ENCODE results near the gene RBM4B.

Gene RBM4B

DNA sequence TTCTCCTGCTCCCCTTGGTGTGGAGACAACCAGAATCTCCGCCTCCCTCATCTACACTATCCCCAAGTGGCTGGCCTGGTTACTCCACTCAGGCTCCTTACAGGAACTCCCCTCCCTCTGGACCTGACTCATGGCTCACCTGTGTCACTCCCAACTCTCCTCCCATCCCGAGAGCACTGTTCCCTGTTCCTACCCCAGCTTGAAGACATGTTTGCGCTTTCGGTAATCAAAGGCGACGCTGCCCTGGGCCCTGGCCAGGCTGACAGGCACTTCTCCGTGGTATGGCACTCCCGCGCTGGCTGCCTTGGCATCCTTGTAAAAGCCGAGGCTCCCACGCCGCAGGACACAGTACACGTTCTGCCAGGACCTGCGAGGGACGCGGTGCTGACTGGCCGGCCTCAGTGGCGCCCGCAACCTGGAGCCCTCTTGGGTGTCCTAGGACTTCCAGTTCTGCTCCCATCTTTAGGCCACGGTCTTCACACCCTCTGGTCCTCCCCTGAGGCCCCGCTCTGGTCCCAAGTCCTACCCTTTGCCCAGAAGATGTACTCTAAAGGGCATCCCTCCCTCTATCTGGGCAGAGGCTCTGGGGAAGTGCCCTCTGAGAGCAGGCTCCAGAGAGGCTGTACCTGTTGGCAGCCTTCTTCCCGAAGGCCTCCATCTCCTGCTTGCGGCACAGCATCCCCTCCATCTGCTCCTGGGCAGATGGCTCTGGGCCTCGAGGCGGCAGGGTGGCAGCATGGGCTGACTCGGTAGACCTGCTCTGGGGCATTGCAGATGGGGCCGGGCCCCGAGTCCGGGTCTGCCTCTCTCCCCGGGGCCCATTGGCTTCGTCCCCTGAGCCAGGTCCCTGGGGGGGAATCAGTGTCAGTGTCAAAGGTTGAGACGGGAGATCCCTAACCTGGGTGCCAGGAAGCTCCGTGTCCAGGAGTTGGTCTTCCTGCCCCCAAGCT, 9.4 kb upstream of the RBM4B start:
- DNase-seq, result no peak

- no peak for DNase-seq
These were observed 8.6 kb upstream of the RBM4B start for GRCh38 chr11:66686100-66686785.

- DNase-seq, result no peak
These were observed 7.8 kb upstream of the RBM4B start for GRCh38 chr11:66685276-66686099.

DNA sequence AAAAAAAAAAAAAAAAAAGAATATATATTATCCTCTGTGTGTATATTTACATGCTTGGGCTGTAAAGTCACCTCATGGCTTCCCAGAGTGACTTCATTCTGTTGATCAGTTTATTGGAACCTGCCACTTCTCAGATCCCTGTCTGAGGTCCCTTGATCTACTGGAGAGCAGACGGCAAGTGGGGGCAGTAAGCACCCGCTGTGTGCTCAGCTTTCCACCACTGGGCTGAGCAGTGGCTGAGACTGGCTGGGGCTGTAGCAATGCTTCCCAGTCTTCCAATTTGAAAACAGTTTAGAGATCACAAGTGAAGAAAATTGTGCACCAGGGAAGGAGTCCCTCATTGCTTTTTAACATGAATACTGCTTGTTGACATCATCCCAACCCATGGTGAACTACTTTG, 6.9 kb upstream of the RBM4B start:
- DNase-seq, result no peak

- no peak for DNase-seq
These were observed 6.2 kb upstream of the RBM4B start for GRCh38 chr11:66683877-66684276.

DNA sequence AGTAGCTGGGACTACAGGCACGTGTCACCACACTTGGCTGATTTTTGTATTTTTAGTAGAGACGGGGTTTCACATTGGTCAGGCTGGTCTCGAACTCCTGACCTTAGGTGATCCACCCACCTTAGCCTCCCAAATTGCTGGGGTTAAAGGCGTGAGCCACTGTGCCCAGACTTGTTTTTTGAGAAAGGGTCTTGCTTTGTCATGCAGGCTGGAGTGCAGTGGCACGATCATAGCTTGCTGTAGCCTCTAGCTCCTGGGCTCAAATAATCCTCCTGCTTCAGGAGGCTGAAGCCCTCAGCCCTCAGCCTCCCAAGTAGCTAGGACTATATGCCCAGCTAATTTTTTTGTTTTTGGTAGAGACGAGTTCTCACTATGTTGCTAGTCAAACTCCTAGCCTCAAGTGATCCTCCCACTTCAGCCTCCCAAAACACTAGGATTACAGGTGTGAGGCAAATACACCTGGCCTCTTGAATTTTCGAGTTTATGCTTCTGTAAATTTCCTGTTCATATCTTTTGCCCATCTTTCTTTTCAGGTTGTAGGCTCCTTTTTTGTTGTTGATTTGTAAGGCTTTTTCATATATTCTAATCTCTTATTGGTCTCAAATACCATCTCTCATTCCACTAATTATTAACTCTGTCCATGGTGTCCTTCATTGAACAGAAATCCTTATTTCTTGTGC, 3.4 kb upstream of the RBM4B start:
- DNase-seq, result no peak

DNA sequence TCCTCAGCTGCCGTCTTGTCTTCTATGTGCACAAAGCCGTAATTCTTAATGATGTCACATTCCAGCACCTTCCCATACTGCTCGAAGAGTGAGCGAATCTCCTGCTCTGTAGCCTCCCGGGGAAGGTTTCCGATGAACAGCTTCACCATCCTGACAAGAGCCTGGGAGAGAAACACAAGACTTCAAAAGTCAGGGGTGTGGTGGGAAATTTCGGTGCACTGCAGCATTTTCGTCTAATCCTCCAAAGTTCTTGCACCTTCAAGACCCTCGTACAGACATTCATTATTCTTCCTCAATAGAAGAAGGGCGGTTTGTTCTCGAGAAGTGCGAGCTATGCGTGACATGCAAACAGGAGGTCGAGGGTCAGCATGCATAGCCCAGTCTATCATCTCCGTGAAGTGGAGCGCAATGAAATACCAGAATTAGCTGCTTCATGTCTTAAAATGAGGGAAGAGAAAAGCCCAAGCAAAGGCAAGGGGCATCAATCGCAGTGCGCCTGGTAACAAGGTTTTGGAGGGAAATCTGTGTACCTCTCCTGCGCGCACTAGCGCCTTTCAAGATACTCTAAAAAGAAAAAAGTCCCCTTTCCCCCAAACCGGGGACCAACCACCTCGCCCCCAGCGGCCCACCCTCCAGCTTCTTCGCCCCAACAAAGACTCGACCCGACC, 622 bp downstream of the RBM4B start:
- DNase-seq, result no peak

DNA sequence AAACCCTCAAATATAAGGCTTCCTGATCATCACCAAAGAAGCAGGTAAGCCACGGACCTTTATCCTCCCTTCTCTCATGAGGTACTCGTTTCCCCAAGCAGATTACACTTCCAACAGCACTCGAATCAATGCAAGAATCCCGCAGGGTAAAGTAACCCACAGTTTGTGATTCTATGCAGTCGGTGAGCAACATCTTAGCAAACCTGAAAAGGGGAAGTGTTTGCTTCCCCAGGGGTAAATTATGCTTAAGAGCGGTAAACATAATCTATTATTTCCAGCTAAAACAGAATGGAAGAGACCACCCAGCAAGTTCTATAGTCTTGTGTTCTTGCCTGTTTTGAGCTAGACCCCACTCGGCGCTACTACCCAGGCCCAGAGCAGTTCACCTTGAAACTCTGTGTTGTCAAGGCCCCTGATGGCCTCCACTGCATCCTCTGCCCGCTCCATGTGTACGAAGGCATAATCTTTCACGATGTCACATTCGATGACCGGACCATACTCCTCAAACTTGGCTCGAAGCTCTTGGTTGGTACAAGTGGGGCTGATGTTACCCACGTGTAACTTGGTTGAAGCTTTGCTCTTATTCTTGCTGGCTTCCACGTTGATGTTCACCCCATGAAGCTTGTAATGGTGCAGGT, 1.3 kb downstream of the RBM4B start:
- no peak for DNase-seq

DNA sequence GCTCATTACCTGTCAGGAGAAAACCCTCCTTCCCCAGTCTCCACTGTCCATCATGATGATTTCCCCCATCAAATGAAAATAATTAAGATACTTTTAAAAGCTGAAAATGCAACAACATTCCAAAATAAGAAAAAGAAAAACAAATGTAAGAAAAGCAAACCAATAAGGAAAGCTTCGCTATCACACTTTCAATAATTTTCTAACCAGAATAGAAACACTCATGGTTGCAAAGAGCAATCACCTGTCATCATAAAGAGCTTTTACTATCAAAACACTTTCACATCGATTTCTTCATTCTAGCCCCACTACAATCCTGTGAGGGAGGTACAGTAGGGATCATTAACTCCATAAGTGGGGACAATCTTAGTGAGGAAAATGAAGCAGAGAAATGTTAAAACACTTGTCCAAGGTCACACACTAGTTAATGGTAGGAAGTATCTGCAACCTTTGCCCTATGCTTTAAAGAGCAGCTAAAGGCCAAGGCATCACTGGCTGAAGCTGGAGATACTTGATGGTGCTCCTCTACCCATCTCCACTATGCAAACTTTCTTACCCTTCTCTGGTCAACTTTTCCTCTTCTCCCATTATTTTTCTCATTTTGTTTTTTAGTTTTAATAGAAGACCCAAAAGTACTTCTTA, 2.6 kb downstream of the RBM4B start:
- DNase-seq, result no peak

GRCh38 chr11:66670816-66671215, 6.9 kb downstream of the RBM4B start:
- DNase-seq, result no peak

DNA sequence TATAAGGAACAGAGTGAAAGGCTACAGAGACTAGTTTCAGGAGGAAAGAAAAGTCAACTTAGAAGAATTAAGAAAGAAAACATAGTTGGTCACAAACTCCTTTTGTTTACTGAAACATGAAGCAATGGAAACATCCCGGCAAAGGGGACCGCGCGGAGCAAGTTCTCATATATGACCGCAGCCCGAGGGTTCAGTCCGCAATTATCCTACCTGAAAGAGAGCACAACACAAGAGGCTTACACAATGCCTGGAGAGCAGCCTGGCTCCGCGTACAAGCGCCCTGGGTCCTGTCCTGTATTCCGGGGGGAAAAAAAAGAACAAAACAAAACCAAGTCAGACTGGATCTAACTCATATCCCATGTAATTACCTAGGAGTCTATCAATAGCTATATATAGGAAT, 12.3 kb downstream of the RBM4B start:
- DNase-seq, result no peak

- DNase-seq, result no peak
These were observed 13.9 kb downstream of the RBM4B start for GRCh38 chr11:66663741-66664296.

GRCh38 chr11:66659763-66660162, 17.9 kb downstream of the RBM4B start:
- no peak for DNase-seq

DNA sequence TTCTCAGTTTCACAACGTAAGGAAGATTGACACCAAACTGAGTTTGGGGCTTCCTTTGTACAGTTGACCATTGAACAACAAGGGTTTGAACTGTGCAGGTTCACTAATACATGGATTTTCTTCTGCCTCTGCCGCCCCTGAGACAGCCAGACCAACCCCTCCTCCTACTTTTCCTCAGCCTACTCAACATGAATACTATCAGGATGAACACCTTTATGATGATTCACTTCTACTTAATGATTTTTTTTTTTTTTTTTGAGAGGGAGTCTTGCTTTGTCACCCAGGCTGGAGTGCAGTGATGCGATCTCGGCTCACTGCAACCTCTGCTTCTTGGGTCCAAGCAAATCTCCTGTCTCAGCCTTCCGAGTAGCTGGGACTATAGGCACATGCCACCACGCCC, 24.6 kb downstream of the RBM4B start:
- no peak for DNase-seq

DNA sequence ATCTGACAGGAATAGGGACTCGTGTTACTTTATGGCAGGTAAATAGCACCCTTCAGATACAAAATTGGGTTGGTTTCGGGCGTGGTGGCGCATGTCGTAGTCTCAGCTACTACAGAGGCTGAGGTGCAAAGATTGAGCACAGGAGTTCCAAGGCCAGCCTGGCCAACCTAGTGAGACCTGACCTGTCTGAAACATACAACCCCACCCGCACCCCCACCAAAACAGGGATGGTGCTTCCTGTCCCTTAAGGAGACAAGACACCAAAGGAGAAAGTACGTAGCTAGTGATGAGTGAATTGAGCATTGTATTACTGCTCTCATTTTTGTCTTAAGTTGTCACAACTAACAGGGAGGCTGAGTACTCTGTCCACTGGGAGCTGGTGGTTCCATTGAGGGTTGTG, 25.0 kb downstream of the RBM4B start:
- DNase-seq, result no peak

GRCh38 chr11:66651016-66651415, 26.7 kb downstream of the RBM4B start:
- DNase-seq, result no peak

- no peak for DNase-seq
These were observed 27.8 kb downstream of the RBM4B start for GRCh38 chr11:66649903-66650302.

- no peak for DNase-seq
These were observed 30.9 kb downstream of the RBM4B start for GRCh38 chr11:66646828-66647227.

GRCh38 chr11:66643745-66644437, 33.8 kb downstream of the RBM4B start:
- DNase-seq, result no peak

- no peak for DNase-seq
These were observed 35.9 kb downstream of the RBM4B start for GRCh38 chr11:66641834-66642233.

Data from central memory CD4-positive, alpha-beta T cell (primary cell).